Activated CD4-positive, alpha-beta T cell treated with anti-CD3 and anti-CD28 coated beads, Interleukin-2, amount 50 U/mL, for 4 hours (primary cell): ENCODE measurements around the gene LAMB4.

Experiments used
- DNase-seq, 2 experiments: peaks; one replicate each; pipeline ENCODE4 v3.0.0-alpha.2; 2020

LAMB4 gene

DNA sequence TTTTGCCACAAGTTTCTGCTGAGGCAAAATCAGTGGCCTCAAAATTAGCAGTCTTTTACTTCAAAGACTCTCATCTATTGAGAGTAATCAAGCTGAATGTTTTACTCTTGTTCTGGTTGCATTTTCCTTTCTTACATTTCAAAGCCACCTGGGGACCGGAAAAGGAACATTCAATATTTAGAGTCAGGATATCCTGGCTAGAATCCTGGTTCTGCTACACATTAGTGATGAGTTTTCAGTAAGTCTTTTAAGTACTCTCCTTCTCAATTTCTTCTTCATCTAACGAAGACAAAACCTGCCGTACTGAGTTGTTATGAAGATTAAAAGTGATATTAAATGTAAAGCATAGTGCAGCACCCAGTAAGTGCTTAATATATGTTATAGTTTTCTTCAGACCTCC lies 52.5 kb downstream of the LAMB4 start:
- DNase-seq = no peak

DNA sequence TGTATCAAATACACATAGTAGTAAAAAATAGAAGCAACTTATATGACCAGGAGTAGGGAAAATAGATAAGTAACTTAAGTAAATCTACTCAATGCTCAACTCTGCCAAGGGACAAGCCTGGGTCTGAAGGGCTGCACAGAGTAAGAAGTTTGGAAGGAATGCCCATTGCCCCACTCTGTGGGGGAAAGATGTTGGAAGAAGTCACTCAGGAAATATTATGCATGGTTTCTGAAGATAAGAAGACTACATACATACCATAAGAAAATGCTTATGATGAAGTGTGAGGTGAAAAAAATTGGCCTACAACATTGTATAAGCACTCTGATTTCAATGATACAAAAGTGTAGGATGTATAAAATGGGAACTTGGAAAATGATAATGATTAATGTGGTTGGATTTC lies 54.0 kb downstream of the LAMB4 start:
- no peak for DNase-seq

DNA sequence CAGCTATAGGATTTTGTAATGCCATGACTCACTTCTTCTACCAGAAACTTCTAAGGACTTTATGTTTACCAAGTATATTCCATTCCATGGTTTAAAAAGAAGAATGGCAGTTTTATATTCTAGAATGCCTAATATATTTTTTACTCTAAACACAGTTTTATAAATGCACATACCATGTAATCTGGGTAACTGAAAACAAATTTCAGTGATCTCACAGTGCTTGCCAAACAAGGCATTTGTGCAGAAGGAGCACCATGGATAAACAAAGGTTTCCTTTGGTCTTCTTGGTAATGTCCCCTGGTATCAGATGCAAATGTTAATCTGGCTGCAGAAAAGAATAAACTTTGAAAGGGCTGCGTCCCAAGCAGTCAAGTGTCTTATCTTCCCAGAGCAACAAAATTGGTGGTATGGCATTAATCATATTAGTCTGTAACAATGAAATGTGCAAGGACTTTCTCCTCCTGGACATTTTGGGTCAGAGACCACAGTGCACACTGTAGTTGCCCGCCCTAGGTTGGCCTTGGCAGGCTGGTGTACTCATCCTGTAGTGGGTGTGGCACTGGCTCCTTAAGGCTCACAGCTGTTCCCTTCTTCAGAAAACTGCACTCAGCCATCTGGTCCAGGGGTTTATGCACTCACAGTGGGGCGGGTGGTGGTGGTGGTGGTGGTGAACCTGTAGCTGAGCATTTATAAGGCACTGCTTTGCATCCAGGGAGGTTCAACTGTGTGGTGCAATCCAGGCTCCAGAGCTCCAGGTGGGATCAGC lies 56.7 kb downstream of the LAMB4 start:
- DNase-seq = no peak

DNA sequence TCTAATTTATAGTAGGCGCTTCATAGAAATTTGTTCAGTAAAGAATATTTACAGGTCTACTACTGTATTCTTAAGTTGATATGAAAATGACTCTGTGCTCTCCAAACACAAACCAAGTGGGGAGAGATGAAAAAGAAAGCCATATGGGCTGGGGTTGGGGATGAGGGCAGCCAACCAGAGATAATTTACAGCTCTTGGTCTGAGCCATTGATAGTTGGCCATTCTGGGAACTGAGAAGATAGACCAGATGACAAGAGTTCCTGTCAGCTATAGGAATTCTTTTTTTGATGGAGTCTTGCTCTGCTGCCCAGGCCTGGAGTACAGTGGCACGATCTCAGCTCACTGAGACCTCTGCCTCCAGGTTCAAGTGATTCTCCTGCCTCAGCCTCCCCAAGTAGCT lies 57.4 kb downstream of the LAMB4 start:
- no peak for DNase-seq

DNA sequence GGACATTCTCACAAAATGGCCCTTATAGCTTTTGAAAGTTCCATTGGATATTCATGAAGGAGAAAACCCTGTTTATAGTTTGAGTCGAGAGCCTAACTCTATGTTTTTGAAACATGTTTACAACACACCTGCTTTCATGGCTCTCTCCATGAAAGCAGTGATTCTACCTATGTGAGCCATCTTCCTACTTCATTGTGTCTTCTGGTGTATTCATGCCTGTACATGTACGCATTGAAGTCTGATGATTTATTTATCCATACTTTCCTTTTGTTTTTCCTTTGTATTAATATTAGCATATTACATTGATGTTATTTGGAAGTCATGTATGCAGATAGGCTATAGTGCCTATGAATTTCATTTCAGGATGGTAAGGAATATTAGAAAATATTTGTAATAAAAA lies 58.0 kb downstream of the LAMB4 start:
- DNase-seq = no peak

DNA sequence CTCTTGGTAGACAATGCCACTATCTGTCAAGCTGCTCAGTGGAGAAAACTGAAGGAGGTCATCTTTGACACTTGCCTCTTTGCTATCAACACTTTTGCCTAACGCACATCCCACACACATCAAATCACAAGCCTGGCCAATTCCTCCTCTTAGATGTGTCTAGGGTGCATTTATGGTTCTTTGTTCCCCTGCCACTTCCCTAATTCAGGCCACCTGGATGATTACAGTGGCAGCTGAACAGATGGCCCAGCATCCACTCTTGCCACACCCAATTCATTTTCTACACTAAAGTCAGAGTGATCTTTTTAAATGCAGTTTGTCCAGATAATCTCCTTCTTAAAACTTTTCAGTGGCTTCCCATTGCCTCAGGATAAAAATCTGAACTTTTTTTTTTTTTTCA lies 58.6 kb downstream of the LAMB4 start:
- DNase-seq = no peak

DNA sequence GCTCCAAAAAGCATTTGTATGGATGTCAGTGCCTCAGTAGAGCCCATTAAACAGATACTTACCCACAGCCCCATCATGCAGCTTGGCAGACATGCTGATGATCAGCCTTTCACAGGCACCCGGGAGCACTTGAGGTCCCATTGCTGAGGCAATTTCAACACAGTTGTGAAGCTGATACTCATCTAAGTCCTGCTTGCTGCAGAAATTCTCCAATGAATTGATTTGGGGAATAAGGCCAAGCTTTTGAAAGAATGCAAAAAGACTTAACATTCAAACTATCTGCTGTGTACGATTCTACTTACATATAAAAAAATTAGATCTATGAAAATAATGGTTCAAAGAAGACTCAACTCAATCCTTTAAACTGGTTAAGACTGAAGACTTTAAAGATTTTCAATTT lies 60.5 kb downstream of the LAMB4 start:
- DNase-seq = no peak

DNA sequence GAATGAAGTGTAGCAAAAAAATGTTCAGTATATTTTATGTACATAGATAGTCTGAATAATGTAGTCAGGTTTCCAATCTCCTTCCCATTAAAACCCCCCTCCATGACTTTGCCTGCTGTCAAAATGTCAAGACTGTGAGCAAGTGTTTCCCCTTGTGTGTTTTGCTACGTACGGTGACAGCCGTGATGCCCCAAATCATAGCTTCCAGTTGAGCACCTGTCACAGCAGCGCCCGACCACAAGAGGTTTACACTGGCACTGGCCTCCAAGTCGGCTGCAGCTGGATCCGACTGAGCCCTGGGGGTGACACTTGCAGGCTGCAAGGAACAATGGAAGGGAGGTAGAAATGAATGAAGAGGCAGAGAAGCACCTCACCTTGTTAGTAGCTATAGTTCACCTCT lies 62.3 kb downstream of the LAMB4 start:
- no peak for DNase-seq

DNA sequence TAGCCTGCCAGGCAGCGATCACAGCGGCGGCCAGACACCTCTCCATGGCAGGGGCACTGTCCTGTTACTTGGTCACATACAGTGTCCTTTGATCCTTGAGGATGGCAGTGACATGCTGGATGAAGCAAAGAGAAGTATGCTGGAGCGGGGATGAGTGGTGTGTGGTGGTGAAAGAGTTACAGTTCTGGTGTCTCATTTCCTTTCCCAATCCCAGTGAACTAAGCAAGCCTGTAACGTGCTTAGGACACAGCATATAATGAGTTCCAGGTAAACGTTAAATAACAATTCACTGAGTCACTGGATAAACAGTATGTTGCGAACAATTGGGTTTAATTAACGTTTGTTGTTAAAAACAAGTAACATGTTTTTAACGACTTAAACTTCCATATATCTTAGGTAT lies 63.7 kb downstream of the LAMB4 start:
- DNase-seq = no peak

DNA sequence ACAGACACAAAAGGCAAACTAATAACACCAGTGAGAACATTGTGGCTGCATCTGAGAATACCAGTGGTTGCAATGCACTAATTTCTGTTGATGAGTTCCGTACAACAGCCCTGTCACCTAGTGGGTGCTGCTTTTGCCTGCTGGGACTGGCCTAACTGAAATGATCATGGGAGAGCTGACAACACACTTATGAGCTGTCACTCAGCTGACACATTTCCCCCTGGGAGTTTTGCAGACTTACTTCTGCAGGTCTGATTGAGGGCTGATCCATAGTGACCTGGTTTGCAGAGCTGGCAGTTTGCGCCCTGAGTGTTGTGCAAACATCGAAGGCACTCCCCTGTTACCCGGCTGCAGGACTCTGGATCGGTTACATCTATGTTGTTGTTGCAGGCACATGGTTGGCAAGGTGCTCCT lies 66.6 kb downstream of the LAMB4 start:
- DNase-seq = no peak

DNA sequence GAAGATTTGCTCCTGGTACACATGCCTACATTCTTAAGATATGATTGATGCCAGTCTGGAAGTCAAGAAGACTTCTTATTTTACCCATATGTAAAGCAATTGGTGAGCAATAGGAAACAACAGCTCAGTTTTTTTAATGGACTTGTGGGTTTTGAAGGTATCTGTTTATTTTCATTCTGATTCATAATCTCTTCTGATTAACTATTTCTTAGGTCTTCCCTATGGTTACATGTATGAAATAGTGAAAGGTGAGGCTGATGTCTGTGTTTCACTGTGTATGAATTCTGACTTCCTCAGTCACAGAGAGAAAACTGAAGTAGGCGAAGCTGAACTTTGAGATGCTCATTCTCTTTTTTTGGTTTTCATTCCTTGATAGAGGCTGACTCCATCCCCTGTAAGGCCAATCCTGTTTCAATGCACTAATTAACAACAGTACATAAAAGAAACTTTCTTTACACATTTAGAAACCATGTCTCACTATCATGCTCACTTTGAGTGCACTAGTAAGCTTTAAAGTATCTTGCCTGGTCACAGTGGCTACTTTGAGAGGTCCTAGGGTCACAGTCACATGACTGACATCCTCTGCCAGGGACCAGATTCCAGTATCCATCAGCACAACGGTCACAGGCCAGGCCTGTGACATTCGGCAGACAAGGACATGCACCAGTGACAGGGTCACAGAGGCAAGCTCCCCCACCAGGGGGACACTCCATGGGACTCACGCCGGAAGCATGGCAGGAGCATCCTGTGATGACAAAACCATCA lies 67.7 kb downstream of the LAMB4 start:
- no peak for DNase-seq

DNA sequence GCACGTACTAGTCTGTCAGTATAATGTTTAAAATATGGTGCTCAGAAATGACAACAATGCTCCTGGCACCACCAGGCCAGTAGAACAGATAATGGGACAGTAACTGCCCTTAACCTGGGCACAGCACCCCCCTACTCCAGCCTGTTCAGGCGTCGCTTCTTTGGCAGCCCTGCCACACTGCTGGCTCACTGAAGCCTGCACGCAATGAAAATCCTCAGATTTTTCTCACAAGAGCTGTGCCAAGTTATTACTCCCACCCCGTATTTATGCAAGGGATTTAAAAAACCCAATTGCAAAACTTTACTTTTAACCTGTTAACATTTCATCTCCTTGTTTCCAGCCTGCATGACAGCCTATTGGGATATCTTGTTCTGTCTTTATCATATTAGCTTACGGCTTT lies 70.6 kb downstream of the LAMB4 start:
- no peak for DNase-seq

DNA sequence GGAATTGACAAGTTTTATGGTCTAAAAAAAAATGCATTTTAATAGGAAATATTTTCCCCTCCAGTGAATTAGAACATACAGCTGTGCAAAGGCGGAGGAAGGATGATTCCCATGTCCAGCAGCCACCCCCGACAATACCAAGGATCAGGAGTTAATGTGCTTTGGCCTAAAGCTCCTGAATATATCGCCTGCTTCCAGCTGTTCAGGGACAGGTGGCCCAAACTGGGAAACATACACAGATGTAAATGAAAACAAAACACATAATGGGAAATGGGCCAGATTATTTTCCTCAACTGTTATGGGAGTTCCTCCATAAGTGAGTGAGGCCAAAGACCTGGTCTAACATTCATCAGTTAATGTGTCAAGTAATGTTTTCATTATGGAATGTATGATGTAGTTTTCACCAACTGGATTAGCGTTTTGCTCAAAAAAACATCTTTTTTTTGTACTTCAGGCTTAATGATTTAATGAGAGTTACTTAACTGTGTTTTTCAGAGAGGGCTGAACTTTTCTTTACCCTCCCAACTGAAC lies 72.1 kb downstream of the LAMB4 start:
- no peak for DNase-seq

DNA sequence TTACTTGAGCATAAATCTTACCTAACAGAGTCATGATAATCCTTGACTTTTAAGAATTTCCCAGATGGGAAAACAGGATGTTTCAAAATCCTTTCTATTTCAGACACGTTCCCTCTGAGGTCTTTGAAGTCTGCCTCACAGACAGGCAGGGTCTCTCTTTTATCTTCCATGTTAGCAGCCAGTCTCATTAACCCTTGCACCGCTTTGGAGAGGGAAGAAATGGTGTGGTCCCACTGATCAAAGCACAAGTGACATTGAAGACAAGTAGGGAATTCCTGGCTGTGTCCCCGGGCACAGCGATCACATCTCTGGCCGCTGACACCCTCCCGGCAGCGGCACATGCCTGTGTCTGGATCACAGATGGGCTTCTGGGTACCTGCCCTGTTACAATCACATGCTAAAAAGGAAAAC lies 74.5 kb downstream of the LAMB4 start:
- no peak for DNase-seq

DNA sequence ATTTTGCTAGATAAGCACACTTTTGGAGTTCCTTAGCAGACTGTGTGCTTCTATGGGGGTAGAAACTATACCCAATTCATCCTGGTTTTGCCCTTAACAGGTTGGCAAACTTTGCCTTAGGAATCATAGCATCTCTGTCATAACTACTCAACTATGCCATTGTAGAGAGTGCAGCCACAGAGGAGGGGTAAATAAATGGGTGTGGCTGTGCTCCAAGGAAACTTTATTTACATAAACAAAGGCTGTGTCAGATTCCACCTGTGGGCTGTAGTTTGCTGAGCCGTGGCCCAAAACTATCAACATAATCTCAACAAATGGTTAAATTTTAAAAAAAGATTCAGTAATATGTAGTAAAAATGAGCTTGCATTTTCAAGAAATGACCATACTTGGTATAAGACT lies 75.6 kb downstream of the LAMB4 start:
- no peak for DNase-seq

DNA sequence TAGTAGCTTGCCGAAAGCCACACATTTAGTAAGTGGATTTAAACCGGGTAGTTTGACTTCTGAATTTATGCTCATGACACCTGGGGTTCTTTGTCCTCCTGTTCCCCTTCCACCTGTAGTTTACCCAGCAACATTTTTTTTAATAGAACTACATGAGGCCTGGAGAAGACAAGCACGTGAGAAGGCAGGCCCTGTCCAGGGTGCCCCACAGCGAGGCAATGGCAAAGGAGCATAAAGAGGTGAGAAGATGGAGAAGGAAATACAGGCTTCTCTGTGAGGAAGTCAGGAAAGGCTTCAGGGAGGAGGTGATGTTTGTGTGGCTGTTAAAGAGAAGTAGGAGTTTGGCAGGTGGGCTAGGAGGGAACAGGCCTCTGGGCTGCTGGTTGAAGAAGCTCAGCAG lies 76.9 kb downstream of the LAMB4 start:
- no peak for DNase-seq

DNA sequence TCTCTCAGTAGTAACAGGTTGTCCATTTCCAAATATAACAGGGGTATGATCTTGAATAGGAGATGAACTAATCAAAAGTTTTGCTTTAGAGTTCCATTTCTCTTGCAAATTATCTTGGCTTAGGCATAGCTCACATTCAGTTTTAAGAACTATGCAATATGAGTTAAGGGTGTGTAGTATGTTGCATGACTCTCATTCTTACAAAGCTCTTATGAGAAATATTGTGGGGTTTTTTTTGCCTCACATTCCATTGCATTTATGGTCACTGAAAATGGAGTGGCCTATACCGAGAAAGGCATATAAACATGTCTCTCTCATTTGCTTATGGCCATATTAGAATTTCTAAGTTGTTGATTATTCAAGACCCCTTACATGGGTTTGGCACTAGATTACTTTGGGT lies 78.7 kb downstream of the LAMB4 start:
- DNase-seq = no peak

DNA sequence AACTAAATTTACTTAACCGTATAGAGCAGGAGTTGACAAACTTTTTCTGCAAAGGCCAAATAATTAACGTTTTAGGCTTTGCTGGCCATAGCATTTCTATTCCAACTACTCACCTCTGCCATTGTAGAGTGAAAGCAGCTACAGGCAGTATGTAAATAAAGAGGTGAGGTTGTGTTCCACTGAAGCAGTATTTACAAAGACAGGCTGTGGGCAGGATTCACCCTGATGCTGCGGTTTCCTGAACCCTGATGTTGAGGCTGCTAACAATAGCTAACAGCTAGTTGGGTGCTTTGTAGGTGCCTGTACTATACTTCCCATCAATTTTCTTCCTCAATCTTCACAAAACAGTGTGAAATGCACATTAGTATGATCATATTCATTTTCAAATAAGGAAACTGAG lies 80.2 kb downstream of the LAMB4 start:
- DNase-seq = no peak

DNA sequence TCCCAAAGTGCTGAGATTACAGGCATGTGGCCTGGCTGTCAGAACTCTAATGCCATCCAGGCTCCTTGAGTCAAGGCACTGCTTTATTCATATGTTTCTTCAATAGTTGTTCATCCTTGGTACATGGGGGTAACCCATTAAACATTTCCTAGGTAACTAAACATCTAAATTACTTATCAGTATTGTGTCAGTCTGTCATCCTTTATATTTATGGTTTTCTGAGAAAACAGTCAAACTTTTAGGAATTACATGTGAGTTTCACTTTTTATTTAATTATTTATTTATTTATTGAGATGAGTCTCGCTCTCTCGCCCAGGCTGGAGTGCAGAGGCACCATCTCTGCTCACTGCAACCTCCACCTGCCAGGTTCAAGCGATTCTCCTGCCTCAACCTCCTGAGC lies 81.7 kb downstream of the LAMB4 start:
- no peak for DNase-seq

DNA sequence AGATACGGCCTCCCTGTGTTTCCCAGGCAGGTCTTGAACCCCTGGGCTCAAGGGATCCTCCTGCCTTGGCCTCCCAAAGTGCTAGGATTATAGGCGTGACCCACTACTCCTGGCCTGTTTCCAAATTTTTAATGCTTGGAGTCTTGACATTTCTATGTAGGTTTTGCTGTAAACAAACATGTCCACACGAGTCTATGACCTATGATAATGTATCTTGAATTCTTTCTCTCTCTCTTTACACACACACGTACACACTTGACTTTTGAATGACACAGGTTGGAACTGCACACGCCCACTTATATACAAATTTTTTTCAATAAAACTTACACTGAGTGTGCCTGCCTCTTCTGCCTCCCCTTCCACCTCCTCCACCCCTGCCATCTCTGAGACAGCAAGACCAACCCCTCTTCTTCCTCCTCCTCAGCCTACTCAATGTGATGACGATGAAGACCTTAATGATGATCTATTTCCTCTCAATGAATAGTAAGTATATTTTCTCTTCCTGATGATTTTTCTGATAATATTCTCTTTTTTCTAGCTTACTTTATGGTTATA lies 83.1 kb downstream of the LAMB4 start:
- no peak for DNase-seq

DNA sequence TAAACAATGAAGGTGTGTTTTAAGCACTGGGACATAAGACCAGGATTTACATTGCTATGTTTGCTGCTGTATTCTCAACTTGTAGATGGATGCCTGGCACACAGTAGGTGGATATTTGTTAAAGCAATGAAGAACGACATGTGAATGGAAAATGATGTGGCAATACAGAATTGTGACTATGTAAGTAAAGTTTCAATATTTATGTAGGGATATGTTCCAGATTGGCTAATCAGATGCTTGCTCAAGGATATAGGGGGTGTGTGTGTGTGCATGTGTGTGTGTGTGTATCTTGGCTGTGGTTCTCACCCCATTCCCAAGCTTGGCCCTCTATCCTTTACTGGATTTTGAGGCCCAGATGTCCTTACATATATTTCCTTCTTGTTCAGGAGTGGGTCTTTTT lies 84.5 kb downstream of the LAMB4 start:
- DNase-seq = no peak

DNA sequence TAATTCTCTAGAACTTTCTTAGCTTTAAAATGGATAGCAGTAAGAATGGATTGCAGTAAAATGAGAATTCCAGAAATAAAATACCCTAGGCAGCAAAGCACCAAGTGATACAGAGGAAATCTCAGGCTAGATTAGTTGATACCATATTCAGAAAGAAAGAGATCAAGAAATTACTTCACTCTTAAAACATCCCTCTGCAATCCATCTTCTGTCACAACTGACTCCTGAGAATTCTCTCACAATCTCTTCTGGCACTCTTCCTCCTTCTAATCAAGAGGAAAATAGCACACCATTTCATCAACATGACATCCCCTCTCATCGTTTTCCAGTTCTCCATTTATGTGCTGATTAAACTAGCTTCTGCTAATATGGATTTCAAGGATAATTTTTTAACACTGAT lies 85.0 kb downstream of the LAMB4 start:
- no peak for DNase-seq

DNA sequence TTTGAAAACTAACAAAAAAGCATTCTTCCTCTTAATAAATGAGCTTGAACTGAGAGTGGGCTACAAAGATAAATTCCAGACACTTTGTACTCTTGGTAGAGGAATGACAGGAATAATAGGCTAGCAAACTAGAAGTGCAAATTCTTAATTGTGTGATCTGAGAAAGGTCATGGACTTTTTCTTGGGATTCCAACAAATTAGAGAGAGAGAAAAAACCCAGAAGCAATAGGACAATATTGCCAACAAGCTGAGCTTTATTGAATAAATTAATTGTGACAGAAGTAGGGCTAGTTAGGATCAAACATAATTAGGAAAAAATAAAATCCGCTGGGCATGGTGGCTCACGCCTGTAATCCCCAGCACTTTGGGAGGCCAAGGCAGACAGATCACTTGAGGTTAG lies 85.8 kb downstream of the LAMB4 start:
- DNase-seq = no peak

DNA sequence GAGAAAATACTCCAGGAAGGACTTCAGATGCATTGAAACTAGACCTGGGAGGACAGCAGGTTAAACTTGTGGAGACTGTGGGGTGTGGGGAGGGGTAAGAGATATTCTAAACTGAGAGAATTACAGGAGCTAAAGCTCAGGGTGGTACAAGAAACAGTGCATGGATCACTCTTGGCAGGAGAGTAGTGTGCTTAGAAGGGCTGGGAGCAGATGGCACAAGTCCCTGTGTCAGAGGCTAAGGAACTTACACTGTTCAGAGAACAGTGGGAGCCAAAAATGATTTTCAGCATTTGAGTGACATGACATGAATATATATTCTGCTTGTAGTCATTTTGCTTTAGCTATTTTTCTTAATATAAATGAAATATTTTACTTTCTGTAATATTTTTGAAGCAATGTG lies 91.2 kb downstream of the LAMB4 start:
- no peak for DNase-seq
